HepG2 (cell line): ENCODE results near the gene SGK1. TPM values are rescaled to one million over a fixed set of nuclear protein-coding genes. Genes with fewer than 3 reads are reported as not detected.

Source experiments
- CAMTA2 ChIP-seq: sonication (generic); formaldehyde crosslinking; IDR thresholded peaks from 2 replicates; pipeline ENCODE4 v1.4.0; 2020; ENCODE audit warnings: mild to moderate bottlenecking, missing genetic modification reagents, borderline replicate concordance
- GFI1 ChIP-seq: sonication (generic); formaldehyde crosslinking; IDR thresholded peaks from 2 replicates; pipeline ENCODE4 v1.5.0; 2020; ENCODE audit warnings: missing genetic modification reagents, mild to moderate bottlenecking, borderline replicate concordance
- MAFF ChIP-seq: IDR thresholded peaks from 2 replicates; pipeline ENCODE4 v1.6.1; 2011; ENCODE audit warnings: low read depth, low read length, improper control_type of control experiment
- NFYB ChIP-seq: sonication (generic); formaldehyde crosslinking; IDR thresholded peaks from 2 replicates; pipeline ENCODE4 v1.4.0; 2020; ENCODE audit warnings: missing genetic modification reagents
- NR2F1 ChIP-seq, 2 experiments: fragments of 450-650 bp in 1 of 2; formaldehyde crosslinking in 1 of 2; IDR thresholded peaks; 2 replicates each; pipeline versions ENCODE4 v1.5.0 to v1.6.1; 2016 to 2020; ENCODE audit warnings: mild to moderate bottlenecking in 1 of 2, missing compliant biosample characterization in 1 of 2, missing genetic modification reagents in 1 of 2, moderate library complexity in 1 of 2
- PRPF4 ChIP-seq: fragments of 200-400 bp; formaldehyde crosslinking; IDR thresholded peaks from 2 replicates; pipeline ENCODE4 v1.6.1; 2016; ENCODE audit warnings: low read length, low read depth; ENCODE audit not compliant: poor library complexity, severe bottlenecking
- TBX3 ChIP-seq: fragments of 450-650 bp; IDR thresholded peaks from 2 replicates; pipeline ENCODE4 v1.6.1; 2017; ENCODE audit warnings: antibody characterized with exemption, mild to moderate bottlenecking, inconsistent platforms, borderline replicate concordance
- ZNF768 ChIP-seq: sonication (generic); formaldehyde crosslinking; IDR thresholded peaks from 2 replicates; pipeline ENCODE4 v1.4.0; 2020; ENCODE audit warnings: missing genetic modification reagents
- ZNF772 ChIP-seq: sonication (generic); formaldehyde crosslinking; IDR thresholded peaks from 2 replicates; pipeline ENCODE4 v1.5.0; 2020; ENCODE audit warnings: mild to moderate bottlenecking, missing genetic modification reagents
- polyA plus RNA-seq, 8 experiments: library from polyadenylated mRNA; depleted of rRNA in 3 of 8; stranded (reverse) in 7 of 8; unstranded in 1 of 8; fragments of >200 nt; fragmentation: Illumina TruSeq in 4 of 8; extraction: Trizol in 4 of 8; gene quantifications; 2 replicates each; pipeline versions ENCODE4 v1.2.1 to v1.2.3, GENCODE V29; 2011 to 2016; ENCODE audit warnings: low read depth in 4 of 8, missing spikeins in 1 of 8, mixed read lengths in 1 of 8; ENCODE audit not compliant: insufficient read depth in 1 of 8
- total RNA-seq, 5 experiments: library from RNA; depleted of rRNA; stranded (reverse); fragments of >200 nt; fragmentation: Illumina TruSeq; extraction: Trizol; gene quantifications; 2 replicates each; pipeline ENCODE4 v1.2.3, GENCODE V29; 2016; ENCODE audit warnings: low read depth in 1 of 5
- TF ChIP-seq, protein P1 (sequence below): sonication (generic); formaldehyde crosslinking; IDR thresholded peaks from 2 replicates; pipeline ENCODE4 v1.5.0; 2020; ENCODE audit warnings: missing genetic modification reagents
- TF ChIP-seq, protein P2 (sequence below): sonication (generic); formaldehyde crosslinking; IDR thresholded peaks from 2 replicates; pipeline ENCODE4 v1.4.0; 2020; ENCODE audit warnings: missing genetic modification reagents
- TF ChIP-seq, protein P3 (sequence below): sonication (generic); formaldehyde crosslinking; IDR thresholded peaks from 2 replicates; pipeline ENCODE4 v1.8.1; 2023; ENCODE audit warnings: mild to moderate bottlenecking, missing genetic modification reagents
- TF ChIP-seq, protein P4 (sequence below): sonication (generic); formaldehyde crosslinking; IDR thresholded peaks from 2 replicates; pipeline ENCODE4 v1.5.0; 2020; ENCODE audit warnings: missing genetic modification reagents
- TF ChIP-seq, protein P5 (sequence below): sonication (generic); formaldehyde crosslinking; IDR thresholded peaks from 2 replicates; pipeline ENCODE4 v1.4.0; 2020; ENCODE audit warnings: missing genetic modification reagents
- TF ChIP-seq, protein P6 (sequence below): sonication (generic); formaldehyde crosslinking; IDR thresholded peaks from 2 replicates; pipeline ENCODE4 v1.4.0; 2020; ENCODE audit warnings: mild to moderate bottlenecking, missing genetic modification reagents
- TF ChIP-seq, protein P7 (sequence below): sonication (generic); formaldehyde crosslinking; IDR thresholded peaks from 2 replicates; pipeline ENCODE4 v1.4.0; 2020; ENCODE audit warnings: mild to moderate bottlenecking, missing genetic modification reagents
- TF ChIP-seq, protein P8 (sequence below): sonication (generic); formaldehyde crosslinking; conservative IDR thresholded peaks from 2 replicates; pipeline ENCODE4 v1.4.0; 2020; ENCODE audit warnings: missing genetic modification reagents

The SGK1 gene
- total and polyA plus RNA-seq, 2 of the 13 experiments (the other 11 are each of a cell fraction or from before 2014, with no cell fraction given): 56.1 to 56.2 TPM

DNA sequence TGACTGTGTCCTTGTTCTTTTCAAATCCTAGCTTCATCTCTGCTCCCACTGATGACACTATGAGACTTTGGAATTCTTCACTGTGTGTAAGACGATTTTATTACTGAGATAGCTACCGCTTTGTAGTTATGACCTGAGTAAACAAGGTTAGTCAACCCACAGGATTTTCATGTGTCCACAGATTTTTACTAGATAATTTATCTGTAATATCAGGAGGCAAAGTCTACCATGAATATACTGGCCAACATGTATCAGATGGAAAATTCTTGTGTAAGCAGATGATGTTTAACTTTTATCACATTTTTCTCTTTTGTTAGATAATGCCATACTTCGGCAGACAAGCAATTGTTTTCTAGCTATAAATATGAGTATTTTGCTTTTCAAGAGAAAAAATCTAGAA, 119.8 kb downstream of the SGK1 start (continued):
- TF ChIP-seq, protein P1, sequence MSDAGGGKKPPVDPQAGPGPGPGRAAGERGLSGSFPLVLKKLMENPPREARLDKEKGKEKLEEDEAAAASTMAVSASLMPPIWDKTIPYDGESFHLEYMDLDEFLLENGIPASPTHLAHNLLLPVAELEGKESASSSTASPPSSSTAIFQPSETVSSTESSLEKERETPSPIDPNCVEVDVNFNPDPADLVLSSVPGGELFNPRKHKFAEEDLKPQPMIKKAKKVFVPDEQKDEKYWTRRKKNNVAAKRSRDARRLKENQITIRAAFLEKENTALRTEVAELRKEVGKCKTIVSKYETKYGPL (CRISPR knock-in tag): 0 out of 2 replicates have a peak, but pooled peaks have one; percentile 39
- TF ChIP-seq ZNF772 (CRISPR knock-in tag): peak; percentile 73; the same call in 1 of the 2 replicates
- TF ChIP-seq, protein P2, sequence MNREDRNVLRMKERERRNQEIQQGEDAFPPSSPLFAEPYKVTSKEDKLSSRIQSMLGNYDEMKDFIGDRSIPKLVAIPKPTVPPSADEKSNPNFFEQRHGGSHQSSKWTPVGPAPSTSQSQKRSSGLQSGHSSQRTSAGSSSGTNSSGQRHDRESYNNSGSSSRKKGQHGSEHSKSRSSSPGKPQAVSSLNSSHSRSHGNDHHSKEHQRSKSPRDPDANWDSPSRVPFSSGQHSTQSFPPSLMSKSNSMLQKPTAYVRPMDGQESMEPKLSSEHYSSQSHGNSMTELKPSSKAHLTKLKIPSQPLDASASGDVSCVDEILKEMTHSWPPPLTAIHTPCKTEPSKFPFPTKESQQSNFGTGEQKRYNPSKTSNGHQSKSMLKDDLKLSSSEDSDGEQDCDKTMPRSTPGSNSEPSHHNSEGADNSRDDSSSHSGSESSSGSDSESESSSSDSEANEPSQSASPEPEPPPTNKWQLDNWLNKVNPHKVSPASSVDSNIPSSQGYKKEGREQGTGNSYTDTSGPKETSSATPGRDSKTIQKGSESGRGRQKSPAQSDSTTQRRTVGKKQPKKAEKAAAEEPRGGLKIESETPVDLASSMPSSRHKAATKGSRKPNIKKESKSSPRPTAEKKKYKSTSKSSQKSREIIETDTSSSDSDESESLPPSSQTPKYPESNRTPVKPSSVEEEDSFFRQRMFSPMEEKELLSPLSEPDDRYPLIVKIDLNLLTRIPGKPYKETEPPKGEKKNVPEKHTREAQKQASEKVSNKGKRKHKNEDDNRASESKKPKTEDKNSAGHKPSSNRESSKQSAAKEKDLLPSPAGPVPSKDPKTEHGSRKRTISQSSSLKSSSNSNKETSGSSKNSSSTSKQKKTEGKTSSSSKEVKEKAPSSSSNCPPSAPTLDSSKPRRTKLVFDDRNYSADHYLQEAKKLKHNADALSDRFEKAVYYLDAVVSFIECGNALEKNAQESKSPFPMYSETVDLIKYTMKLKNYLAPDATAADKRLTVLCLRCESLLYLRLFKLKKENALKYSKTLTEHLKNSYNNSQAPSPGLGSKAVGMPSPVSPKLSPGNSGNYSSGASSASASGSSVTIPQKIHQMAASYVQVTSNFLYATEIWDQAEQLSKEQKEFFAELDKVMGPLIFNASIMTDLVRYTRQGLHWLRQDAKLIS (CRISPR knock-in tag): no peak
- TF ChIP-seq, protein P3, sequence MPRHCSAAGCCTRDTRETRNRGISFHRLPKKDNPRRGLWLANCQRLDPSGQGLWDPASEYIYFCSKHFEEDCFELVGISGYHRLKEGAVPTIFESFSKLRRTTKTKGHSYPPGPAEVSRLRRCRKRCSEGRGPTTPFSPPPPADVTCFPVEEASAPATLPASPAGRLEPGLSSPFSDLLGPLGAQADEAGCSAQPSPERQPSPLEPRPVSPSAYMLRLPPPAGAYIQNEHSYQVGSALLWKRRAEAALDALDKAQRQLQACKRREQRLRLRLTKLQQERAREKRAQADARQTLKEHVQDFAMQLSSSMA (CRISPR knock-in tag): no peak
- peak; percentile 17 to 80; a peak in 2 of 4 replicates for TF ChIP-seq NR2F1 (CRISPR knock-in tag; IDR thresholded peaks at IDR 0.05)
- TF ChIP-seq MAFF: peak; percentile 26; the same call in 1 of the 2 replicates
- no peak for TF ChIP-seq ZNF768
- TF ChIP-seq PRPF4: no peak
- no peak for TF ChIP-seq CAMTA2 (CRISPR knock-in tag)
- peak; percentile 73 for TF ChIP-seq TBX3
- TF ChIP-seq, protein P4, sequence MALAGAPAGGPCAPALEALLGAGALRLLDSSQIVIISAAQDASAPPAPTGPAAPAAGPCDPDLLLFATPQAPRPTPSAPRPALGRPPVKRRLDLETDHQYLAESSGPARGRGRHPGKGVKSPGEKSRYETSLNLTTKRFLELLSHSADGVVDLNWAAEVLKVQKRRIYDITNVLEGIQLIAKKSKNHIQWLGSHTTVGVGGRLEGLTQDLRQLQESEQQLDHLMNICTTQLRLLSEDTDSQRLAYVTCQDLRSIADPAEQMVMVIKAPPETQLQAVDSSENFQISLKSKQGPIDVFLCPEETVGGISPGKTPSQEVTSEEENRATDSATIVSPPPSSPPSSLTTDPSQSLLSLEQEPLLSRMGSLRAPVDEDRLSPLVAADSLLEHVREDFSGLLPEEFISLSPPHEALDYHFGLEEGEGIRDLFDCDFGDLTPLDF: peak; percentile 41; the same call in 1 of the 2 replicates
- TF ChIP-seq, protein P5, sequence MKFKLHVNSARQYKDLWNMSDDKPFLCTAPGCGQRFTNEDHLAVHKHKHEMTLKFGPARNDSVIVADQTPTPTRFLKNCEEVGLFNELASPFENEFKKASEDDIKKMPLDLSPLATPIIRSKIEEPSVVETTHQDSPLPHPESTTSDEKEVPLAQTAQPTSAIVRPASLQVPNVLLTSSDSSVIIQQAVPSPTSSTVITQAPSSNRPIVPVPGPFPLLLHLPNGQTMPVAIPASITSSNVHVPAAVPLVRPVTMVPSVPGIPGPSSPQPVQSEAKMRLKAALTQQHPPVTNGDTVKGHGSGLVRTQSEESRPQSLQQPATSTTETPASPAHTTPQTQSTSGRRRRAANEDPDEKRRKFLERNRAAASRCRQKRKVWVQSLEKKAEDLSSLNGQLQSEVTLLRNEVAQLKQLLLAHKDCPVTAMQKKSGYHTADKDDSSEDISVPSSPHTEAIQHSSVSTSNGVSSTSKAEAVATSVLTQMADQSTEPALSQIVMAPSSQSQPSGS (CRISPR knock-in tag): peak; percentile 94
- TF ChIP-seq, protein P6, sequence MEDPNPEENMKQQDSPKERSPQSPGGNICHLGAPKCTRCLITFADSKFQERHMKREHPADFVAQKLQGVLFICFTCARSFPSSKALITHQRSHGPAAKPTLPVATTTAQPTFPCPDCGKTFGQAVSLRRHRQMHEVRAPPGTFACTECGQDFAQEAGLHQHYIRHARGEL (CRISPR knock-in tag): no peak
- TF ChIP-seq NFYB (CRISPR knock-in tag): no peak
- TF ChIP-seq, protein P7, sequence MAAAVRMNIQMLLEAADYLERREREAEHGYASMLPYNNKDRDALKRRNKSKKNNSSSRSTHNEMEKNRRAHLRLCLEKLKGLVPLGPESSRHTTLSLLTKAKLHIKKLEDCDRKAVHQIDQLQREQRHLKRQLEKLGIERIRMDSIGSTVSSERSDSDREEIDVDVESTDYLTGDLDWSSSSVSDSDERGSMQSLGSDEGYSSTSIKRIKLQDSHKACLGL (CRISPR knock-in tag): no peak
- TF ChIP-seq GFI1: peak; percentile 96
- TF ChIP-seq, protein P8, sequence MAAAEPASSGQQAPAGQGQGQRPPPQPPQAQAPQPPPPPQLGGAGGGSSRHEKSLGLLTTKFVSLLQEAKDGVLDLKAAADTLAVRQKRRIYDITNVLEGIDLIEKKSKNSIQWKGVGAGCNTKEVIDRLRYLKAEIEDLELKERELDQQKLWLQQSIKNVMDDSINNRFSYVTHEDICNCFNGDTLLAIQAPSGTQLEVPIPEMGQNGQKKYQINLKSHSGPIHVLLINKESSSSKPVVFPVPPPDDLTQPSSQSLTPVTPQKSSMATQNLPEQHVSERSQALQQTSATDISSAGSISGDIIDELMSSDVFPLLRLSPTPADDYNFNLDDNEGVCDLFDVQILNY (CRISPR knock-in tag): no peak
